MM.1S (cell line): Measurements from ENCODE around the gene SERTAD2.

Experiments used
- DNase-seq: peaks from one replicate; pipeline ENCODE4 v3.0.0-alpha.2; 2015
- H2AFZ ChIP-seq: fragments of 300-600 bp; sonication (generic); 2 replicates; pipeline ENCODE4 v1.6.0; 2016; ENCODE audit warnings: antibody characterized with exemption, low read length
- H3F3A ChIP-seq: fragments of 300-600 bp; sonication (generic); 2 replicates; pipeline ENCODE4 v1.6.1; 2016; ENCODE audit warnings: mild to moderate bottlenecking, antibody characterized with exemption, low read length, moderate library complexity, mixed read lengths; ENCODE audit not compliant: insufficient read depth
- H3K27ac ChIP-seq: fragments of 300-600 bp; sonication (generic); 2 replicates; pipeline ENCODE4 v1.5.1; 2016; ENCODE audit warnings: mild to moderate bottlenecking, low read length
- H3K27me3 ChIP-seq: fragments of 300-600 bp; sonication (generic); replicated peaks from 2 replicates; pipeline ENCODE4 v1.6.0; 2016; ENCODE audit warnings: low read length; ENCODE audit not compliant: insufficient read depth
- H3K36me3 ChIP-seq: fragments of 300-600 bp; sonication (generic); replicated peaks from 2 replicates; pipeline ENCODE4 v1.6.1; 2016; ENCODE audit warnings: mild to moderate bottlenecking, low read length, mixed read lengths; ENCODE audit not compliant: insufficient read depth
- H3K4me1 ChIP-seq: fragments of 300-600 bp; sonication (generic); 2 replicates; pipeline ENCODE4 v1.6.1; 2016; ENCODE audit warnings: low read length, mixed read lengths
- H3K4me2 ChIP-seq: fragments of 300-600 bp; sonication (generic); 2 replicates; pipeline ENCODE4 v1.6.0; 2016; ENCODE audit warnings: low read depth, low read length
- H3K4me3 ChIP-seq: fragments of 300-600 bp; sonication (generic); 2 replicates; pipeline ENCODE4 v1.5.1; 2016; ENCODE audit warnings: low read length, mixed read lengths
- H3K79me2 ChIP-seq: fragments of 300-600 bp; sonication (generic); 2 replicates; pipeline ENCODE4 v1.6.1; 2016; ENCODE audit warnings: mixed run types, low read length, mixed read lengths
- H3K9ac ChIP-seq: fragments of 300-600 bp; sonication (generic); 2 replicates; pipeline ENCODE4 v1.6.1; 2016; ENCODE audit warnings: low read length, mixed read lengths
- H3K9me2 ChIP-seq: fragments of 300-600 bp; sonication (generic); replicated peaks from 2 replicates; pipeline ENCODE4 v1.6.1; 2016; ENCODE audit warnings: mild to moderate bottlenecking, low read length, mixed read lengths; ENCODE audit not compliant: insufficient read depth
- H3K9me3 ChIP-seq: fragments of 300-600 bp; sonication (generic); replicated peaks from 2 replicates; pipeline ENCODE4 v1.6.1; 2016; ENCODE audit warnings: mild to moderate bottlenecking, low read length, mixed read lengths; ENCODE audit not compliant: insufficient read depth
- H4K20me1 ChIP-seq: fragments of 300-600 bp; sonication (generic); 2 replicates; pipeline ENCODE4 v1.6.1; 2016; ENCODE audit warnings: mild to moderate bottlenecking, low read length, moderate library complexity, mixed read lengths; ENCODE audit not compliant: insufficient read depth
- CTCF ChIP-seq: fragments of 300-600 bp; sonication (generic); IDR thresholded peaks from 2 replicates; pipeline ENCODE4 v1.5.1; 2016; ENCODE audit warnings: antibody characterized with exemption, low read length, mixed read lengths
- EZH2 ChIP-seq: fragments of 300-600 bp; sonication (generic); optimal IDR thresholded peaks from 2 replicates; pipeline ENCODE3; 2017; ENCODE audit warnings: low read depth, mild to moderate bottlenecking, antibody characterized with exemption, low read length, mixed read lengths
- EZH2phosphoT487 ChIP-seq: fragments of 300-600 bp; sonication (generic); IDR thresholded peaks from 2 replicates; pipeline ENCODE4 v1.6.1; 2018; ENCODE audit warnings: antibody characterized with exemption, low read length

The SERTAD2 gene

GRCh38 chr2:64656379-64656778, 2.7 kb upstream of the SERTAD2 start:
- H3K9ac ChIP-seq, result no peak overlapping the region
- no peak overlapping the region for H2AFZ ChIP-seq
- TF ChIP-seq EZH2 (no peak), EZH2phosphoT487 (no peak), CTCF (no peak)
- H4K20me1 ChIP-seq, result peaks cover 3% of the 10 kb centered on the region; the same call in 1 of the 2 replicates
- H3K36me3 ChIP-seq, result no peaks in the 10 kb centered on the region
- no peaks in the 10 kb centered on the region for H3K9me3 ChIP-seq
- peaks cover 34% of the 10 kb centered on the region for H3K4me1 ChIP-seq
- peak; percentile 2 for DNase-seq
- H3K4me2 ChIP-seq, result no peak overlapping the region
- H3F3A ChIP-seq, result peaks cover 37% of the 10 kb centered on the region
- no peaks in the 10 kb centered on the region for H3K27me3 ChIP-seq
- H3K4me3 ChIP-seq, result no peak overlapping the region
- no peaks in the 10 kb centered on the region for H3K9me2 ChIP-seq
- H3K27ac ChIP-seq, result no peak overlapping the region
- peaks cover 21% of the 10 kb centered on the region for H3K79me2 ChIP-seq

GRCh38 chr2:64655873-64656272, 2.2 kb upstream of the SERTAD2 start:
- peaks cover 39% of the 10 kb centered on the region for H3K4me1 ChIP-seq
- peaks cover 37% of the 10 kb centered on the region for H3F3A ChIP-seq
- peaks cover 27% of the 10 kb centered on the region for H3K79me2 ChIP-seq
- H3K27me3 ChIP-seq, result no peaks in the 10 kb centered on the region
- H2AFZ ChIP-seq, result 0 out of 2 replicates have a peak overlapping the region, but pooled peaks have one; percentile 8
- no peaks in the 10 kb centered on the region for H3K9me2 ChIP-seq
- H3K27ac ChIP-seq, result peak overlapping the region; percentile 55; the same call in 1 of the 2 replicates
- H4K20me1 ChIP-seq, result peaks cover 6% of the 10 kb centered on the region; the same call in 1 of the 2 replicates
- TF ChIP-seq EZH2 (no peak), EZH2phosphoT487 (no peak), CTCF (no peak)
- H3K4me3 ChIP-seq, result peak overlapping the region; percentile 17; the same call in 1 of the 2 replicates
- no peaks in the 10 kb centered on the region for H3K36me3 ChIP-seq
- DNase-seq, result peak; percentile 64
- H3K9me3 ChIP-seq, result no peaks in the 10 kb centered on the region
- peak overlapping the region; percentile 80 for H3K4me2 ChIP-seq
- H3K9ac ChIP-seq, result peak overlapping the region; percentile 17; the same call in 1 of the 2 replicates

GRCh38 chr2:64655018-64655664, 1.4 kb upstream of the SERTAD2 start:
- peak overlapping the region; percentile 86; the same call in 1 of the 2 replicates for H3K9ac ChIP-seq
- H4K20me1 ChIP-seq, result peaks cover 13% of the 10 kb centered on the region; the same call in 1 of the 2 replicates
- peaks cover 45% of the 10 kb centered on the region for H3K4me1 ChIP-seq
- no peaks in the 10 kb centered on the region for H3K27me3 ChIP-seq
- TF ChIP-seq CTCF, result peak; percentile 45
- TF ChIP-seq EZH2phosphoT487, result no peak
- H3K27ac ChIP-seq, result peak overlapping the region; percentile 55; the same call in 1 of the 2 replicates
- H3K4me3 ChIP-seq, result peak overlapping the region; percentile 92
- 0 out of 2 replicates have a peak overlapping the region, but pooled peaks have one; percentile 8 for H2AFZ ChIP-seq
- H3K4me2 ChIP-seq, result peak overlapping the region; percentile 80
- H3K79me2 ChIP-seq, result peaks cover 34% of the 10 kb centered on the region
- peak; percentile 62 for DNase-seq
- H3K9me3 ChIP-seq, result no peaks in the 10 kb centered on the region
- H3F3A ChIP-seq, result peaks cover 37% of the 10 kb centered on the region
- no peaks in the 10 kb centered on the region for H3K9me2 ChIP-seq
- no peaks in the 10 kb centered on the region for H3K36me3 ChIP-seq
